Fibroblast of gingiva (primary cell): ENCODE data around the gene AIP.

Experiments used
- DNase-seq: peaks from one replicate; pipeline ENCODE4 v3.0.0-alpha.2; 2011; ENCODE audit warnings: low read depth

Gene AIP

DNA sequence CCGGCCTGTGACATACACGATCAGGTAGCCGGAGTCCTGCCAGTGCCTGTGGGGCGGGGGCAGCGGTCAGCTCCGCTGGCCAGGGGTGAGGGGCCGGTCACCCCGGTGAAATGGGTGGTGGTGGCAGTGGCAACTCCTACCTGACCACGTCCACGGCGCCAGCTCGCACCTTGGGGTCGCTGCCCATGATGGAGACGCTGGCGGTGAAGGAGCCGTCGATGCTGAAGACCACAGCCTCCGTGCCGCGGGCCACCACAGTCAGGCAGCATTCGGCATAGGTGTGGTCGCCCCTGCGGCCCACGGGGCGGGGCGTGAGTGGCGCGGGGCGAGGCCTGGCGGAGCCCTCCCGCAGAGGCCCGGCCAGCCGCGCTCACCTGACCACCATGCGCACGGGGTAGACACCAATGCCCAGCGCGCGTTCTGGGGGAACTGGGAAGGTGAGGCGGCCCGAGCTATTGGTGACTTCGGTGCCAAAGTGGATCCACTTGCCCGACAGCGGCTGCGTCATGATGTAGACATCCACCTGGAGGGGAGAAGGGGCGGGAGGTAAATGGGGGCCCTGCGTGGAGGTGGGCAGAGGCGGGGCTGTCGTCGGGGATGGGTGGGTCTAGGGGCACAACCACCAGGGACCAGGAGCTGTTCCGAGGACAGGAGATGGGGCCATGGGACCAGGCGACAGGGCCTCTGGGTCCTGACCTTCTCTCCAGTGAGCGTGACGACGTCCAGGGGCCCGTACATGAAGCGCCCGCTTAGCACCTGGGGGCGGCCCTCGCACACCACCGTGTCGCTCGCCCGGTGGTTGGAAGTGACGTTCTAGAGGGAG is 10.9 kb downstream of the AIP start:
- no peak for DNase-seq

DNA sequence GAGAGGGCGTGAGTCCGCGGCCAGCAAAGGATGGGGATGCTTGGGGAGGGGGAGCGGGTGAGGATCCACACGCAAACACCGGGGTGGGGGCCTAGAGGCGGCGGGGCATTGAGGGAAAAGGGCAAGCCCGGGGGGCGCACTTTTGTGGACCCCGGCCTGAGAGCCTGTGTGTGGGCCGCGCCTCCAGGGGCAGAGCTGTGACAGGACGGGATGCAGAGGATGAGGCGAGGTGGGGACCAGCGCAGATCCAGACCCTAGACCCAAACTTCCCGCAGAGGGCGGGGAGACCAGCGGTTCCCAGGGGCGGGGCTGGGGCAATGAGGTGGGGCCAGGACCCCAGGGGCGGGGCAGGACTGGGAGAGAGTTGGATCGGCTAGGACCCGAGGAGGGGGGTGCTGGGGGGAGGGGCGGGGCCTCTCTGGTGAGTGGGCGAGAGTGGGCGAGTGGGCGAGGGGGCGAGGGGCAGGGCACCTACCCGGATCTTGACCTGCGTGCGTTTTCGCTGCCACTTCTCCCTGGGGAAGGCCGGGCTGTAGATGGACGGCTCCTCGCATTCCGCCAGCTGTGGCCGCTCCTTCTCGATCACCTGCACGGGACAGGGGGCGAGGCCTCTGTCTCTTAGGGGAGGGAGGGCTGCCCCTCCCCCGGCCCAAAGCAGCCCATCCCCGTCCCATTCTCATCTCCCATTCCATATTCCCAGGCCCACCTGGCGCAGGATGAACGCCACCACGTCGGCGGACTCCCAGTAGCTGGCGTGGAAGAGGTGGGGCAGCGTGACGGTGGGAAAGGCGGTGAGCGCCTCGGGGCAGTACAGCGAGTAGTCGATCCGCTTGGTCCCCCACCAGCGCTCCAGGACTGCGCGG is 11.8 kb downstream of the AIP start:
- DNase-seq, result no peak

DNA sequence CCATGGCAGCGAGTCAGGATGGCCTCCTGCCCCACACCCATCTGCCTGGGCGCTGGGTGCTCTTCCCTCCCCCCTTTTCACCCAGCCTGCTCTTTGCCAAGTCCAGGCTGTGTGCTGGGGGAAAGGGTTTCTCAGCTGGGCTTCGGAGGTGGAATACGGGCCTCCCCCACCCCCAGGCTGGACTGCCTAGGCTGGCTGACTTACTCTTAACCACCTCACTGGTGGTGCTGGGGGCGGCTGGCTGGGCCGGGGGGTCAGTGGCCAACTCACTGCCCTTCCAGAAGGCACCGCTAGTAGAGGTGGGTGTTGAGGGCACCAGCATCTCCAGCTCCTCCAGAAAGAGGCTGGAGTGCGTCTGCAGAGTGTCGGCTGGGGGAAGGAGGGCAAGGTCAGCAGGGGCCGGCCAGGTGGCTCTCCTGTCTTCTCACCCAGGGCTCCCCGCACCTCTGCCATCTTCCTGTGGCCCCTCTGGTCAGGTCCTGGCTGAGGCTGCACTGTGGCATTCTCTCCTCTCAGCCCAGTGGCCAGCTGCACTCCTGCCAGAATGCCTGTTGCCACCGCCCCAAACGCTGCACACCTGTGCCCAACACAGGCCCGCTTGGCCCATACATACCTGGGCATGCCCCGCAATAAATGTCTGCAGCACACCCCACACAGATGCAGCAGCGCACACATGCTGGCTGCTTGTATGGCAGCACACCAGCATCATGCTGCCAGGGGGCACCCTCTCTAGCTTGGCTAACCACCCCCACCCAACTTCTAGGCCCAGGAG is 12.6 kb downstream of the AIP start:
- DNase-seq, result no peak

DNA sequence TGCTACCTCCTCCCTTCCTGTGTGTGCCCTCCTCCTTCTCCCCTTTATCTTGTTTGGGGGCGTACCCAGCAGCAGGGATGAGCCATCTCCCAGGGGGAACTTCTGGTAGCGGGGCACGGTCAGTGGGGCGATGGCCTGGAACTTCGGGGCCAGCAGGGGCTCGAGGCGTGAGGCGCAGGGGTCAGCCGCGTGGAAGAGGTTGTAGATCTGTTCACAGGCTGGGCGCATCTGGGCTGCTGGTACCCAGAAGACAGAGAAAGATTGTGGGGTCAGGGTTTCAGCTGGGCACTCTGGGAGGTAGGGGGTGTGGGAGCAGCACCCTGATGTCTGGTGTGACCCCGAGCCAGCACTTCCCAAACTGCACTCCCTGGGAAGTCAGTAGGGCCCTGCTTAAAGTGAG is 13.3 kb downstream of the AIP start:
- no peak for DNase-seq

DNA sequence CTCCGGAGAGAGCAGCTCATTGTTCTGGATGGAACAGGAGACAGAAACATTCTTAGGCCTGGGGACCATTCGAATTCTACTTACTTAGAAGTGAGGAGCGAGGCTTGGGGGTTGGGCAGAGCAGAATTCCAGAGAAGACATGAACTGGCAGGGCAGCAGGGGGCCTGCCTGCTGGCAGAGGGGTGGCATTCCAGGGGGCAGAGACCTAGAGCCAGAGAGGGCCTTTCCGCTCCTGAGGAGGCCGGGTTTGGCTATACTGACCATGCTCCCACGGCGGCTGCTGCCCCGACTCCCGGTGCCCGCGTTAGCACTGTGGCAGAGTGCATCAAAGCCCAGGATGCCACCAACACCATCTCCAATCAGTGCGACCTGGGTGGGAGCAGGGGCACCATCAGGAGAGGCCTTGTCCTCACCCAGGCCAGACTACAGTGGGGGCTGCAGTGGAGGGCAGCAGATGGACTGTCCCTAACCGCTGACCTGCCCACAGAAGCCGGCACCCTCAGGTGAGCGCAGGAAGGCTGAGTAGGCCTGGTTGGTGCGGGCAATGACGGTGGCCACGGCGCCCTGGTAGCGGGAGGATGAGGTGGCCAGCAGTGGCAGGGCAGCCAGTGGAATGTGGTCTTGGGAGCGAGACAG is 14.9 kb downstream of the AIP start:
- no peak for DNase-seq

DNA sequence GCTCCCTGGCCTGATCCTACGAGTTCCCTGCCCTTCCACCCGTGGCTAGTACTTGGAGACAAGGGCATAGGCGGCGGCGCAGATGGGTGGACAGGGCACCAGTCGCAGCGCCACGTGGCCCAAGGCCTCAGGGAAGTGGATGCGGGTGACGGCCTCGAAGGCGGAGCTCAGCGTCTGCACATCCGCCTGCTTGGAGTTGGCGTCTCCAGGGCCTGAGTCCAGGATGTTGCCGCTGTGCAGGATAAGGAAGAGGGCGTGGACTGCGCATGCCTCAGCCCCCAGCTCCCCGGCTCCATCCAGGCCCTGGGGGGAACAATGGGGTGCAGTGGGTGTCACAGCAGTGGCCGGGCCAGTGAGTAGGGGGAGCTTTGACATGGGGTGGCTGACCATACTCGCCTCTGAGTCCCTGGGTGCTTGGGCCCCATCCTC is 15.7 kb downstream of the AIP start:
- DNase-seq, result no peak

DNA sequence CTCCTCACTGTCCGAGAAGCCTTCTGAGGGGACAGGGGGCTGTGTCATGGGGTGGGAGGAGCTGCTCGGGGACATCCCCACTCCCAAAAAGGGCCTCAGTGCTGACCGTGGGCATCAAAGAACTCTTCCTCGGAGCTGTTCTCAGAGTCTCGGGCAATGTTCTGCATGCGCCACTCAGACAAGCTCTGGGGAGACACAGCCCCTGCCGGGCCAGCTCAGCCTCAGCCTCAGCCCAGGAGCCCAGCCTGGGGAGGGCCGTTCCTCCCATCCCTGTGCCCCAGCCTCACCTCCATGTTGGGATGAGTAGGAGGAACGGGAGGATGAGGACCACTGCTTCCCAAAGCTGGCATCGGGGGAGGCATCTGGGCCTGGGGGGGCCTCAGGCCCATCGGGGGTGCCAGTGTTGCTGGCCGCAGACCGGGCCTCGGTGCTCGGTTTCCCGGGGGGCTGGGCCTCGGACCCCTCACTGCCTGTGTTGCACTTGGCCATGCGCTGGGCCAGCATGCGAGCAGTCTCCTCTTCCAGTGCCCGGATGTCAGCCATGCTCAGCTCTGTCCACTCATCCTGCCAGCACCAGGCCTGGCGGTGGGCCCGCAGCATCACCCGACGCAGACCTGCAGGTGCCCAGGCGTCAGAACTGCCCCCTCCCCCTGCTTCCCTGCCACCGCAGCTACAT is 17.1 kb downstream of the AIP start:
- DNase-seq, result no peak

DNA sequence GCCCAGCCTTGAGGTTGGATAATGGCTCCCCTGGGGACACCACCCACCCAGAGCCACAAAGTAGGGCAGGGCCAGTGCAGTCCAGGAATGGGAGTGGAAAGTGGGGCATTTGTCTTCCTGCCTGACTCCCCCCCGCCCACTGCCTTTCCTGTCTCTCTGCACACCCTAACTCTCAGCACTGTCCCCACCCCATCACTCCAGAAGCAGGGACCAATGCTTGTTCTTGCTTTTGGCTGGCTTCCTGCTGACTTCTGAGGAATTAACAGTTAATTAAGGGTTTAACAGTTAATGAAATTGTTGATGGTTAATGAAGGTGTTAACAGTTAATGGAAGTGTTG is 17.6 kb downstream of the AIP start:
- no peak for DNase-seq

DNA sequence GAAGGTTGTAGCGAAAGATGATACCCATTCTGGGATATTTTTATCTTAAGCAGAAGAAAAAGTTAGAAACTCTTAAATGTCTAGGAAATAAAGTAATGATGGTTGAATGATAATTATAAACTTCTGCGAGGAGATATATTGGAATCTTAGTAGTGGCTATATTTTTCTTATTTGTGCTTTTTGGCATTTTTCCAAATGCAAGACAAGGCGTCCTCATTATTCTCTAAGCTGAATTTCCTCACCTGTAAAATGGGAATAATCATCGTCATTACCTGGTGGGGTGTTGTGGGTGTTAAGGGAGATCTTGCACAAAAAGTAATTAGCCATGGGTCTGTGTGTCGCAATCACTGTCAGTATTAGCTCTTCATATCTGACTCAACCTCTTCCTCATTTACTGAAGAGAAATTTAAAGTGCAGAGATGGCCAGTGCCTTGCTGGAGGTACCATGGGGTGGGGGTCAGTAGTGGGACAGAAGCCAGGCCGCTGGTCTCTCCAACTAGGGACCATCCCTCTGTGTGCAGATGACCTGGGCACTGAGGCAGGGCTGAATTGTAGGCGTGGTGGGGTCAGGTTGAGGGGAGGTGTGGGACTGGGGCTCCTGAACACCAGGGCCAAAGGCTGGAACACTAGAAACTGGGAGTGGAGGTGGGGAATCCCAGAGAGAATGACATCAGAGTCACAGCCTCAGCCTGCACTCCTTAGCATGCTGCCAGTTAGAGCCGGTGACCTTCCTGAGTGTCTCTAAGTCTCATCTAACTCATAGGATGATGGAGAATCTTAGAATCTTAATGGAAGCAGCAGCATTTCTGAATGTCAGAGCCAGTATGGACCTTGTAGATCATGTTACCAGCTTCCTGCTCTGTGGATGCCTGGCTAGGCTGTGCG is 18.2 kb downstream of the AIP start:
- DNase-seq, result no peak

DNA sequence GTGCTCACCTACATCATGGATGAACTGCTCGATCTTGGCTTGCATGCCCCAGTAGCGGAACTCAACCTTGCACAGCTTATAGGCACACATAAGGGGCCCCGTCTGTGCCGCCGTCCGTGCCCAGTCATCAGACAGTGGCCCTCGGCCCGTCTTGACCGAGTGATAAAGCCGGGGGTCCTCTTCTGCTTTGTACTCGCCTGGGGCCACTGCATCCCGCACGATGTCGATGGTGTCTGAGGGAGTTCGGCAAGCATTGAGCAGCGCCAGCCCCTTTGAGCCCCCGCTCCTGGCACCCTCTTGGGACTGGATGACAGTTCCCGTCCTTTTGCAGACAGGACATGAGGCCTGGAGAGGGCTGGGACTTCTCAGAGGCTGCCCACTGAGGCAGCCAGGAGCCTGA is 19.0 kb downstream of the AIP start:
- DNase-seq, result no peak

DNA sequence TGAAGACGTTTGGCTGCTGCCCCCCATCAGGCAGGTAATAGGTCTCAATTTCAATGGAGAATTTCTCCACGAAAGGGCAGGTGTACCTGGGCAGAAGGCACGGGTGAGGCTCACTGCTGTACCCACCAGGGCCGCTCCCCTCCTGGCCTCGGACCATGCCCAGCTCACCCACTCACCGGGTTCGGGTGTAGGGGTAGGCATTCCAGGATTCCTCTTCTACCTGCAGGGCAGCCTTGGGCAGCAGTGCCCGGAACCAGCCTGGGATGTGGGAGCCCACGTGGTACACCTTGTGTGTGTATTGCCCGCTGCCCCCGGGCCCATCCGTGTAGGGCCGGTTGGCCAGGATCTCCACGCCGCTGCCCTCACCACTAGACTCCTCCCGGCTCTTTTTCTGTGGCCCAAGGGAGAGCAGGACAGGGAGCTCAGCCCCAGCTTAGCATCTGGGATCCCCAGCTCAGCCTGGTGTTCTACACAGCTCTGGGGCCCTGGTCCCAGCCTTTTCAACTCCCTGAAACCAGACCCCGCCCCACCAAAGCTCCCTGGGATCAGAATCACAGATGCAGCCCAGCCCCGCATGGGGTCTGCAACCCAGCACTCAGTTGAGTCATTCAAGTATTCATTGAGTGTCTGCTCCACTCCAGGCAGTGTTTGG is 19.6 kb downstream of the AIP start:
- no peak for DNase-seq

DNA sequence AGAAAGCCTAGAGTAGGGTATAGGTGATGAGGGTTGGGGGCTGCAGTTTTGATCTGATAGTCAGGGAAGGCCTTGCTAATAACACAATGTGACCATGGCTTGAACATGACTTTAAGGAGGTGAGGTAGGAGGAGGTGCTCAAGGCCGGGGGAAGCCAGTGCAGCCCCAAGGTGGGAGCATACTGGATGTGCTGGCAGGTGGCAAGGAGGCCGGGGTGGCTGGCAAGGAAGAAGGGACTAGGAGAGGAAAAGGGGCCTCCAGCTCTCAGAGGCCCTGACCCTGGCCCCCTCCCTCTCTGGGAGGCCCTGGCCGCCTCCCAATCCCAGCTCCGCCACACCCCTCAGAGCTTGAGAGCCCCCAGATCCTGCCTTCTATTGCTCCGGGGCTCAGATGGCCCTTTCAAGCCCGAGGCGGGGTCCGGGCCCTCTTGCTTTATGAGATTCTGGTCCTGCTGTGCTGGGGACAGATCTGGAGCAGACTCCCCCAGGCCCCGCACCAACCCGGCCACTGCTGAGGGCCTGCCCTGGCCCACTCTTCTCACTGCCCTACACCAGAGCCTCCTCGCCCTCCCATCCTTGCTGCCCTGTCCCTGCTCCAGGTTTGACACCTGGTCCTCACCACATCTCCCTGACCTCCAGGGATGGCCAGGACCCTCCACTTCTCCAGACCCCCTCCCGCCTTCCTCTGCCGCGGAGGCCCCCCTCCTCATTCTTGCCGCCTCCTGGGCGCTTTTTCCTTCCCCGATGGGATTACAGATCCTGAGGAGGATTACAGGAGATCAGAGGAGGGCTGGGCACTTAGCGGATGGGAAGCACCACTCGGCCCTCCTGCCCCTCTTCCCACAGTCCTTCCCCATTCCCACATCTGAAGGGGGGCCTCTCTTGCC is 20.5 kb downstream of the AIP start:
- no peak for DNase-seq

DNA sequence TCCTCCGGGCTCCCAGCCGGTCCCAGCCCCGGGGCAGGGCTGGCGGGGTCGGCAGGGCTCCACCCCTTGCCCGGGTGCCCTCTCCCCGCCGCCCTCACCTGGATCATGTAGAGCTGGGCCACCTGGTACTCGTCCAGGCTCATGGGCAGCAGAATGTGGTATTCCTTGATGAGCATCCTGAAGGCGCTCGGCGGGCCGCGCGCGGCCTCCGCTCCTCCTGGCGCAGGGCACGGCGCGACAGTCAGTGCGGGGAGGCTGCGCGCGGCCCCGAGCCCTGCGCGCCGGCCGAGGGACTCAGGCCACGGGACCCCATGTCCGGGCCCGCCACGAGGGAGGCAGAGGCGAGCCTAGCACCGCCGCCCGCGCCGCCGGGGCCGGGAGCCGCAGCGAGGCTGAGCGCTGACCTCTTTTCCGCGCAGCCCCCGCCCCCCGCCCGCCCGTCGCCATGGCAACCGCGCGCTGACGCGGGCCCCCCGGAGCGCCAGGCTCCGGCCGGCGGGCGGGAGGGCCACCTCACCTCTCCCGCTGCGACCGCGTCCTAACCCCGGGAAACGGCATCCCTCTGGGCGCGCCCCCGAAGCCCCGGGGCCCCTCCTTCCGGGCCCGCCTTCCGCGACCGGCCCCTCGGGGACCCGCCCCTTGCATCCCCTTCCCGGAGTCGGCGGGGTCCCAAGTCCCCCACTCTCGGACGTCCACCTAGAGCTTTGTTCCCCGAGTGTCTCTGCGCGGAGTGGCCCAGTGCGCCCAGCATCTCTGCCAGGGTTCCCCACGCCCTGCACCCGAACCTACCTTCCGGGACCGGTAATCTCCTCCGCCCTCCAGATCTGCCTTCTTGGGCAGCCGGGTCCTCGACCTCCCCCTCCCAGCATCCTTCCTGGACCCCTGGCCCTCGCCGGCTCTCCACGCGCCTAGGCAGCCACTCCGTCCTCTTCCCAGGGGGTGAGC is 21.5 kb downstream of the AIP start:
- DNase-seq, result peak; percentile 17

DNA sequence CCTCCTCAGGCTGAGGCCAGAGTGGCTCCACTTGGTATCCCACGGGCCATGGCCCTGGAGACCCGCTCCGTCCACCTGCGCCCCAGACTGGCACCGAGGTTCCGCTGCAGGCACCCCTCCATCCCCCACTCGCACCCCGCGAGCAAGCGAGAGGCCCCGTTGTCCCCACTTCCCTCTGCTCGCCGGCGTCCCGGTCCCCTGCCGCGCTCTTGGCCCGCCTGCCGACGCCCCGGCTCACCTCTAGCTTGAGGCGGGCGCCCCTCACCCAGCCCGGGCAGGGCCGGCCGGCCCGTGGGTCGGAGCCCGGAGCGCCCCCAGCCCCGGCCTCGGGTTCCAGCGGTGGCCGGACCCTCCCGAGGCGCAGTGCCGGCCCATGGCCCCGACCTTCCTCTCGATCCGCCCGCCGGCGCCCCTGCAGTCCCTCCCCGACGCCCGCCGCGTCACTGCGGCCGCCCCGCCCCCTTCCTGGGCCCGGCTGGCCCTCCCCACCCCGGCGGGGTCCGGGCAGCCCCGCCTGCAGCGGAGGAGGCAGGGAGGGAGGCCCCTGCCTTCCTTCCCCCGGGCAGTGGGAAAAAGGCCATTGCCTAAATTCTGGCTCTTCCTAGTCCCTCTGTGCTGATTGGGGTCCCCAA is 22.2 kb downstream of the AIP start, which contains the start of gene PITPNM1:
TSS of gene PITPNM1 (minus strand) at position 414 of the 632 bp plus-strand sequence. CDS start 1,183 bp downstream, outside the sequence.
- peak; percentile 55 for DNase-seq

DNA sequence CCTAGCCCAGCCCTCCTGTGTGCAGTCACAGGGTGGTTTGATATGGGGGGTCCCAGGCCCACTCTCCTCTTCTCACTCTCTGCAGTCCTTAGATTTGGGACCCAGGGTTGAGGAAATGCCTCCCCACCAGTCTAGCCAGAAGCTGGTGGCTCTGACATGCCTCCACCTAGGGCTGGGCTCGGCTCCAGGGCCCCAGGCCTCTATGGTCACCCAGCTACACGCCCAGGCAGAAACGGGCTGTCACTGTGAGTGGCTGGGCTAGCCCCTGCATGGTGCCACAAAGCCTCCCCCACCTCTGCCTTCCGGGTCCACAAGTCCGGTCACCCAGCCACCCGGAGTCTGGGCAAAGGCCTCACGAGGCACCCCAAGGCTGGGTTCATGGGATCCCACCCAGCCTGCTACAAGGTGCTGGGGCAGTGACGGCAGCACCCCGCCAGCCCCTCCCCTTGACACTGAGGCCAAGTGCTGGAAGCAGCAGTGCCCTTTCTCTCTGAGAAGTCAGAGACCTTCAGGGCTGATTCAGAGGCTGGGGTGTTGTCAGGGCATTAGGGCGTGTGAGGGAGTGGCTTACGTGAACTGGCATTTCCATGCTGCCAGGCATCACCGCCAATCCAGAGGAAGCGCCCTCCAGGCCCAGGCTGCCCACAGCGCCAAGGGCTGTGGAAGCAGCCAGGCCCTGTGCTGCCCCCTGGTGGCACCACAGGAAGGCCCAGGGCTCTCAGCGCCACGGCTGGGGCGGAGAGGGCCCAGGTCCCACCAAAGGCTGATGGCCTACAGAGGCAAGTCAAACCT is 23.0 kb downstream of the AIP start:
- DNase-seq, result peak; percentile 91

DNA sequence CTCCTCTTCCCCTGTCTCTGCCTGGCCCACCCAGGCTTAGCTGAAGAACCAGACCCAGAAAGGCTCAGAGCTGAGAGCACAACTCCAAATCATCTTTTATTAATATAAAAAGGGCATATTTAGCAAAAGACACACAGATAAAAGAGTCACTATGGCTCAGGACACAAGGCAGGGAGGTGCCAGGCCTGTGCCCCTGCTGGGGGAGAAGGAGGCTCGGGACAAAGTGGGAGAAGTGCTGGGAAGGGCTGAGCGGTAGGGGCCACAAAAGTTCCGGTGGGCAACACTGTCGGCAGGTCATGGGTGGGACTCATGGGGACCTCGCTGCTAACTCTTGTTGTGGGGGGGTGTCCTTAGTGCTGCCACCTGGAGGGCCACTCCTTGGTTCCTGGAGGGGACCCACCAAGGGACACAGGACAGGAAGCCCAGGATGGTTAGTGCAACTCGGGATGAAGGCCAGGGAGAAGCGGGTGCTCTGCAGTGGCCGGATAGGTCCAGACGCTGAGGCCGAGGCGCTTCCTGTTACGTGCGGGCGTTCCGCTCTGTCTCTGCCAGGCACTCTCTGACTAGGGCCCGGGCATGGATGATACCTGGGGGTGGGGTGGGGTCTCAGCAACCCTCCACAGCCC is 23.7 kb downstream of the AIP start:
- DNase-seq, result no peak
